Measurements from ENCODE around the gene TMEM89. TPM values are rescaled to one million over a fixed set of nuclear protein-coding genes. Genes with fewer than 3 reads are reported as not detected.

TMEM89 gene
- total and polyA plus RNA-seq, 2 of the 13 experiments (the other 11 are each of a cell fraction or from before 2014, with no cell fraction given): 0.31 to 0.59 TPM

- TF ChIP-seq ZNF569 (CRISPR knock-in tag; IDR thresholded peaks at IDR 0.05; ENCODE audit: borderline replicate concordance) (no peak), RELA (CRISPR knock-in tag; IDR thresholded peaks at IDR 0.05) (no peak), ZBTB7B (CRISPR knock-in tag; IDR thresholded peaks at IDR 0.05) (peak; percentile 41; the same call in 1 of the 2 replicates), ZNF883 (CRISPR knock-in tag; IDR thresholded peaks at IDR 0.05; ENCODE audit: not compliant biosample characterization) (peak; percentile 56), MAFF (IDR thresholded peaks at IDR 0.05; ENCODE audit: low read depth, low read length) (no peak), ZEB1 (IDR thresholded peaks at IDR 0.05; ENCODE audit: insufficient replicate concordance, low read depth) (no peak), TFDP1 (CRISPR knock-in tag; IDR thresholded peaks at IDR 0.05; ENCODE audit: borderline replicate concordance) (peak; percentile 86; the same call in 1 of the 2 replicates), ZNF260 (CRISPR knock-in tag; IDR thresholded peaks at IDR 0.05; ENCODE audit: borderline replicate concordance, low read depth) (no peak), AGO1 (IDR thresholded peaks at IDR 0.05; ENCODE audit: low read depth, low read length, poor library complexity, severe bottlenecking) (no peak), TMF1 (CRISPR knock-in tag; IDR thresholded peaks at IDR 0.05; ENCODE audit: low read depth) (no peak), FOXA3 (CRISPR knock-in tag; IDR thresholded peaks at IDR 0.05) (peak; percentile 9; the same call in 1 of the 2 replicates), GZF1 (CRISPR knock-in tag; IDR thresholded peaks at IDR 0.05) (no peak), ZNF672 (CRISPR knock-in tag; IDR thresholded peaks at IDR 0.05) (no peak), ZNF550 (CRISPR knock-in tag; IDR thresholded peaks at IDR 0.05; ENCODE audit: borderline replicate concordance) (no peak), HNRNPLL (IDR thresholded peaks at IDR 0.05; ENCODE audit: low read depth, low read length, poor library complexity, severe bottlenecking) (peak; percentile 37), HHEX (CRISPR knock-in tag; IDR thresholded peaks at IDR 0.05) (no peak), GFI1 (CRISPR knock-in tag; IDR thresholded peaks at IDR 0.05; ENCODE audit: borderline replicate concordance) (no peak)
- TF ChIP-seq, protein P1, sequence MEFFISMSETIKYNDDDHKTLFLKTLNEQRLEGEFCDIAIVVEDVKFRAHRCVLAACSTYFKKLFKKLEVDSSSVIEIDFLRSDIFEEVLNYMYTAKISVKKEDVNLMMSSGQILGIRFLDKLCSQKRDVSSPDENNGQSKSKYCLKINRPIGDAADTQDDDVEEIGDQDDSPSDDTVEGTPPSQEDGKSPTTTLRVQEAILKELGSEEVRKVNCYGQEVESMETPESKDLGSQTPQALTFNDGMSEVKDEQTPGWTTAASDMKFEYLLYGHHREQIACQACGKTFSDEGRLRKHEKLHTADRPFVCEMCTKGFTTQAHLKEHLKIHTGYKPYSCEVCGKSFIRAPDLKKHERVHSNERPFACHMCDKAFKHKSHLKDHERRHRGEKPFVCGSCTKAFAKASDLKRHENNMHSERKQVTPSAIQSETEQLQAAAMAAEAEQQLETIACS (CRISPR knock-in tag; IDR thresholded peaks at IDR 0.05): peak; percentile 35; the same call in 1 of the 2 replicates
Measured at GRCh38 chr3:48656061-48656840, 34.7 kb upstream of the TMEM89 start (continued).
